K562 (cell line): ENCODE data around the gene ADGRL3.

Experiments used
- CBX5 ChIP-seq: IDR thresholded peaks from 2 replicates; pipeline ENCODE4 v1.6.1; 2014; ENCODE audit warnings: low read depth, borderline replicate concordance
- HIVEP1 ChIP-seq: fragments of 250-450 bp; sonication (Bioruptor Pico); IDR thresholded peaks from 2 replicates; pipeline ENCODE4 v1.4.0; 2020; ENCODE audit warnings: mild to moderate bottlenecking
- RBM14 ChIP-seq: fragments of 200-400 bp; formaldehyde crosslinking; IDR thresholded peaks from 2 replicates; pipeline ENCODE4 v1.6.1; 2018; ENCODE audit warnings: low read depth, mild to moderate bottlenecking, low read length, moderate library complexity, borderline replicate concordance; ENCODE audit not compliant: insufficient read depth
- RBM39 ChIP-seq: fragments of 200-400 bp; formaldehyde crosslinking; optimal IDR thresholded peaks from 2 replicates; pipeline ENCODE3; 2018; ENCODE audit warnings: low read depth, low read length
- TF ChIP-seq, protein P1 (sequence below): sonication (generic); formaldehyde crosslinking; IDR thresholded peaks from 2 replicates; pipeline ENCODE4 v1.8.0; 2023; ENCODE audit warnings: mild to moderate bottlenecking, missing genetic modification reagents

DNA sequence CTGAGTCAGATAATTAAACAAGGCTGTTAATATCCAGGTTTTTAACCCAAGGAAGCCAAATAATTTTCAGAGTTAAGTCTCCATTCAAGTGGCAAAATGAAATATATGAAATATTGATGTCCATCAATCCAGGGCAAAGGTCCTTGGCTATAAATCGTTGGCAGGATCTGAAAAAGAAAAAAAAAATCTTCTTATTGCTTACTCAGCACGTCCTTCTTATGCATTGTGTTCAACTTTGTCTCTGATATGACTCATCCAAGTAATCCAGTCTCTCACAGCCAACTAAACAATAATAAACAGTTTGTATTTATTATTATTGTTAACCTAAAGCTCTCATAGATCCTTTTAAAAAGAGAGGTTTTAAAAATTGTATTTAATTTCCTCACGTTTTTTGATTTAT is 851.2 kb downstream of the ADGRL3 start:
- TF ChIP-seq RBM14 (no peak), HIVEP1 (CRISPR knock-in tag) (no peak), RBM39 (no peak), CBX5 (no peak)
- TF ChIP-seq, protein P1, sequence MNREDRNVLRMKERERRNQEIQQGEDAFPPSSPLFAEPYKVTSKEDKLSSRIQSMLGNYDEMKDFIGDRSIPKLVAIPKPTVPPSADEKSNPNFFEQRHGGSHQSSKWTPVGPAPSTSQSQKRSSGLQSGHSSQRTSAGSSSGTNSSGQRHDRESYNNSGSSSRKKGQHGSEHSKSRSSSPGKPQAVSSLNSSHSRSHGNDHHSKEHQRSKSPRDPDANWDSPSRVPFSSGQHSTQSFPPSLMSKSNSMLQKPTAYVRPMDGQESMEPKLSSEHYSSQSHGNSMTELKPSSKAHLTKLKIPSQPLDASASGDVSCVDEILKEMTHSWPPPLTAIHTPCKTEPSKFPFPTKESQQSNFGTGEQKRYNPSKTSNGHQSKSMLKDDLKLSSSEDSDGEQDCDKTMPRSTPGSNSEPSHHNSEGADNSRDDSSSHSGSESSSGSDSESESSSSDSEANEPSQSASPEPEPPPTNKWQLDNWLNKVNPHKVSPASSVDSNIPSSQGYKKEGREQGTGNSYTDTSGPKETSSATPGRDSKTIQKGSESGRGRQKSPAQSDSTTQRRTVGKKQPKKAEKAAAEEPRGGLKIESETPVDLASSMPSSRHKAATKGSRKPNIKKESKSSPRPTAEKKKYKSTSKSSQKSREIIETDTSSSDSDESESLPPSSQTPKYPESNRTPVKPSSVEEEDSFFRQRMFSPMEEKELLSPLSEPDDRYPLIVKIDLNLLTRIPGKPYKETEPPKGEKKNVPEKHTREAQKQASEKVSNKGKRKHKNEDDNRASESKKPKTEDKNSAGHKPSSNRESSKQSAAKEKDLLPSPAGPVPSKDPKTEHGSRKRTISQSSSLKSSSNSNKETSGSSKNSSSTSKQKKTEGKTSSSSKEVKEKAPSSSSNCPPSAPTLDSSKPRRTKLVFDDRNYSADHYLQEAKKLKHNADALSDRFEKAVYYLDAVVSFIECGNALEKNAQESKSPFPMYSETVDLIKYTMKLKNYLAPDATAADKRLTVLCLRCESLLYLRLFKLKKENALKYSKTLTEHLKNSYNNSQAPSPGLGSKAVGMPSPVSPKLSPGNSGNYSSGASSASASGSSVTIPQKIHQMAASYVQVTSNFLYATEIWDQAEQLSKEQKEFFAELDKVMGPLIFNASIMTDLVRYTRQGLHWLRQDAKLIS (CRISPR knock-in tag): no peak
